ENCODE results near the gene TTLL8. TPM values are rescaled to one million over a fixed set of nuclear protein-coding genes. Genes with fewer than 3 reads are reported as not detected.

TTLL8 gene
- total RNA-seq = not detected in 2 replicates

DNA sequence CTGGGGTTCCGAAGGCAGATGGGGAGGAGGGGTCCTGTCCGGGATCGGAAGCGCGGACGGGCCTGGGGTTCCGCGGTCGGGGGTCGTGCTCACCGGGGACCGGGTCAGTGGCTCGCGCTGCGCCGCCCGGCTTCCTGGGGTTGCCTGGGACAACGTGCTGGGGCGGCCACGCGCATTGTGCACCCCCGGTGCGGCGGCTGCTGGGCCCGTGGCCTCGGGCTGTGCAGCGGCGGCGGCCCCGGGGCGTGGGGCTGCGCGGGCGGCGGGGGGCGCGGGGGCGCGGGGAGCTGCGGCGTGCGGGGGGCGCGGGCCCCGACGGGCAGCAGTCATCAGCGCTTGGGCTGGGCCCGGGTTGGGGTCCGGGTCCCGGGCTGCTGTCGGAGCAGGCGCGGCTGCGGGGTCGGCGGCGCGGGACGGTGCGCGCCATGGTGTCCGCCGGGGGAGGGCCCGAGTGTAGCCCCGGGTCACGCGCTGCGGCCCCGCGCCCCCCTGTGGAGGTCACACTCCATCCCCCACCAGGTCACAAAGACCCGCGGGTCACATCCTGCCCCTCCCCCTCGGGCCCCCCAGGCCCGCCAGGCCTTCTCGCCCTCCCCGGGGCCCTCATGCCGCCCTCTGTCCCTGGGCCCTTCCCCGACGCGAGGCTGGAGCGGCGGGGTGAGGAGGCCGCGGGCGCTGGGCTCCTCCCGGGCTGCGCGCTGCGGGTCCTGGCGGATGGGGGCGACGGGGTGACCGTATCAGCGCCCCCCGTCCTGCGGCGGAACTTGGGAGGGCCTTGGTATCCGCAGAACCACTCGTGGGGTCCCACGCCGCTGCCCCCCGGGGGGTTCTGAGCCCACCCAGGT is at the start of gene TTLL8:
TTLL8 (minus strand) TSS at position 238 of the 845 bp plus-strand sequence.

GRCh38 chr22:50089682-50090411 is 31.7 kb upstream of the TTLL8 start, which contains the start of gene MOV10L1:
MOV10L1 (plus strand) TSS chr22:50090006; CDS start chr22:50090089, 83 bp downstream.

DNA sequence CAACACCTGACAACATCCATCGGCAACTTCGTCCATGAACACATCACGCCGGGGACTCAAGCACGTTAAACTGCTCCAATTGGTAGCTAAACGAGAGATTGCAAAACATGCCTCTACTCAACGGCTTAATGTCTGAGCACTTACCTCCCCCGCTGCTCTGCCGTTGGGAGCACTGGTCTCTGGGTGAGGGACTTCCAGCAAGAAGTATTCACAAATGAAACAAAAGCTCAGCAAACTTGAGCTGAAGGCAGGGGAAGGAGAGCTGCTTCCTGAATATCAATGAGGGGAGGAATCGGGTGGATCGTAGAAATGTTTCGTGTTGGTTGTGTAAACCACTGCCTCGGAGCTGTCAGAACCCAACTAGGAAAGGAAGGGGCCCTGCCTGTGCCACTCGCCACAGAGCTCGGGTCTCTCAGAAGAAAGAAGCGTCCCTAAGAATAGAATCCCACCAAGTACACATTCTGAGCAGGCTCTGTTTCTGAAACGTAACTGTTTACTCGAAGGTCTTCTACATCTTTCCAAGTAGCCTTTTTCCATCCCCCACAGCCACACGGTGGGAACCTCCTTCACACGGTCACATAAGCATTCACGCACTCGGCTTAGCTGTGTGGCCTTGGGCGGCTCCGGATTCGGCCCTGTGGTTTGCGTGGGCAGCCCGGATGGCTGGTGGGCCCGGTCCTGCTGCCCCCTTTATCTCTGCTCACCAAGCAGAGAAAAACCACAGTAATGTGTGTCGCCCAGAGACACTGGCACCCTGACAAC is 27.3 kb upstream of the TTLL8 start, which contains the start of gene MLC1:
MLC1 (minus strand) TSS at position 216 of the 762 bp plus-strand sequence. CDS start 524 bp downstream, outside the sequence.

GRCh38 chr22:50012211-50013181 is 45.6 kb downstream of the TTLL8 start, which contains the start of gene IL17REL:
IL17REL (minus strand) TSS chr22:50012765; CDS start chr22:50012646, 119 bp downstream.

Other genes with a start within 250 kb of the TTLL8 start
- 33.0 and 38.8 TPM in 2 replicates for gene BRD1, start 230.4 kb downstream of the TTLL8 start, total RNA-seq
- gene ZBED4, start 204.5 kb downstream of the TTLL8 start, total RNA-seq = 13.1 and 14.8 TPM in 2 replicates
- 33.4 and 40.4 TPM in 2 replicates for gene ALG12, start 139.9 kb downstream of the TTLL8 start, total RNA-seq
- 47.6 and 48.7 TPM in 2 replicates for gene CRELD2, start 139.7 kb downstream of the TTLL8 start, total RNA-seq
- gene PIM3, start 97.5 kb downstream of the TTLL8 start, total RNA-seq = 30.2 and 35.9 TPM in 2 replicates
- not detected in 2 replicates for gene IL17REL, start 45.5 kb downstream of the TTLL8 start, total RNA-seq
- under 0.01 TPM in 1 of 2 replicates, not detected in the other for gene MLC1, start 27.1 kb upstream of the TTLL8 start, total RNA-seq
- gene MOV10L1, start 31.7 kb upstream of the TTLL8 start, total RNA-seq = 2.6 TPM in 2 replicates
- gene PANX2, start 112.4 kb upstream of the TTLL8 start, total RNA-seq = 0.36 and 0.65 TPM in 2 replicates
- 22.5 and 23.2 TPM in 2 replicates for gene TRABD, start 127.6 kb upstream of the TTLL8 start, total RNA-seq
- gene SELENOO, start 142.7 kb upstream of the TTLL8 start, total RNA-seq = 12.3 and 20.6 TPM in 2 replicates
- 36.3 and 40.6 TPM in 2 replicates for gene TUBGCP6, start 186.7 kb upstream of the TTLL8 start, total RNA-seq
- 20.8 and 24.2 TPM in 2 replicates for gene HDAC10, start 193.0 kb upstream of the TTLL8 start, total RNA-seq
- gene MAPK12, start 203.4 kb upstream of the TTLL8 start, total RNA-seq = 25.0 and 38.6 TPM in 2 replicates
- 6.1 and 7.6 TPM in 2 replicates for gene MAPK11, start 212.1 kb upstream of the TTLL8 start, total RNA-seq
- gene PLXNB2, start 249.3 kb upstream of the TTLL8 start, total RNA-seq = 125 and 138 TPM in 2 replicates

Data from hair follicle dermal papilla cell (primary cell).